Measurements from ENCODE around the gene DTX4.

DTX4 gene

DNA sequence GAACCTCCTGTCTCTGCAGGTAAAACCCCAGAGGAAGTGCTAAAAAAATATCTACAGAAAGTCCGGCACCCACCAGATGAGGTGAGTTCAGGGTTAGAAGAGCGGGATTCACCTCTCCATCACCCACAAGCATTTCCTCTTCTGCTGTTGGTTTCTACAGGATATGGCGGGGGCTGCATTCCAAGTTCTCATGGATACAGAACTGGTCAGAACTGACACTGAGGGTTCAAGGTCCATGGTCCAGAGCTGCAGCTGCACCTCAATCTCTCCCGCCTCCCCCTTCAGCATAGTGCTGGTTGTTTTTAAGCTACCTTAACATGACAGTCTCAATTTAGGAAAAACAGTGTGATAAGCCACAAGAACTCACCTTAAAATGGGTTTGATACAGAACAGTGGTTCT, 19.2 kb downstream of the DTX4 start:
- no peak overlapping the region for H3K9ac ChIP-seq (ENCODE audit: low read length)
- no peaks in the 10 kb centered on the region for H3K36me3 ChIP-seq (ENCODE audit: control insufficient read depth, insufficient read depth, low read length)
- H4K5ac ChIP-seq (ENCODE audit: low read length), result no peak overlapping the region
- no CpG with 5 or more reads among the region's 4 CpGs for WGBS (ENCODE audit: extremely low coverage, insufficient coverage, low lambda C conversion rate)
- no peaks in the 10 kb centered on the region for H3K79me1 ChIP-seq (ENCODE audit: low read length)
- no peak overlapping the region for H3K4me2 ChIP-seq (ENCODE audit: low read length)
- no peak overlapping the region for H3K4ac ChIP-seq (ENCODE audit: low read depth, low read length)
- H3K4me1 ChIP-seq (ENCODE audit: control insufficient read depth, low read depth, low read length), result no peaks in the 10 kb centered on the region
- H3K4me3 ChIP-seq (ENCODE audit: low read length), result no peak overlapping the region
- no peak overlapping the region for H3K56ac ChIP-seq (ENCODE audit: low read length)
- no peak overlapping the region for H3K23ac ChIP-seq (ENCODE audit: low read length)
- H2BK15ac ChIP-seq (replicated peaks; ENCODE audit: low read depth), result no peak overlapping the region
- no peak overlapping the region for H2BK5ac ChIP-seq (ENCODE audit: low read length)
- H3K27ac ChIP-seq (ENCODE audit: low read depth, low read length), result no peak overlapping the region
- no peak overlapping the region for H4K8ac ChIP-seq (ENCODE audit: low read depth, low read length)
- no peaks in the 10 kb centered on the region for H3K27me3 ChIP-seq (ENCODE audit: insufficient read depth, low read length, poor library complexity)
- H3K79me2 ChIP-seq (ENCODE audit: control insufficient read depth, insufficient read depth, low read length), result no peaks in the 10 kb centered on the region
- no peak for DNase-seq
- H2AK5ac ChIP-seq (ENCODE audit: low read length), result no peak overlapping the region
- no peak overlapping the region for H3K18ac ChIP-seq (ENCODE audit: low read length)
- no peak overlapping the region for H2BK120ac ChIP-seq (ENCODE audit: low read depth, low read length)

DNA sequence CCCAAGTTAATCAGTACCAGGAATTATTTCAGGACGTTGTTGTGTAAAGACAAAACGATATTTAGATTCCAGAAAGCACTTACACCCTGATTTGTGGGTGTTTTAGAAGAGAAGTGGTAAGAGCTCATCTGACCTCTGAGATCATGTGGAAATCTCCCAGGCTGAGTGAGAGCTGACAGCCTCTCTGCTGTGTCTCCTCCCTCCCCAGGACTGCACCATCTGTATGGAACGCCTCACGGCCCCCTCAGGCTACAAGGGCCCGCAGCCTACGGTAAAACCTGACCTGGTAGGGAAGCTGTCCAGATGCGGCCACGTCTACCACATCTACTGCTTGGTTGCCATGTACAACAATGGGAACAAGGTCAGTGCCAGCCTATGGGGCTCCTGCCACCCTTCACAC, 20.0 kb downstream of the DTX4 start:
- Histone ChIP-seq H3K18ac (ENCODE audit: low read length) (no peak overlapping the region), H3K27ac (ENCODE audit: low read depth, low read length) (no peak overlapping the region), H3K4me3 (ENCODE audit: low read length) (no peak overlapping the region), H3K27me3 (ENCODE audit: insufficient read depth, low read length, poor library complexity) (no peaks in the 10 kb centered on the region), H3K23ac (ENCODE audit: low read length) (no peak overlapping the region), H3K9ac (ENCODE audit: low read length) (no peak overlapping the region), H2BK5ac (ENCODE audit: low read length) (no peak overlapping the region), H2BK120ac (ENCODE audit: low read depth, low read length) (no peak overlapping the region), H3K4me2 (ENCODE audit: low read length) (no peak overlapping the region), H3K36me3 (ENCODE audit: control insufficient read depth, insufficient read depth, low read length) (no peaks in the 10 kb centered on the region), H4K8ac (ENCODE audit: low read depth, low read length) (no peak overlapping the region), H3K79me1 (ENCODE audit: low read length) (no peaks in the 10 kb centered on the region), H4K5ac (ENCODE audit: low read length) (no peak overlapping the region), H3K4me1 (ENCODE audit: control insufficient read depth, low read depth, low read length) (no peaks in the 10 kb centered on the region), H3K79me2 (ENCODE audit: control insufficient read depth, insufficient read depth, low read length) (no peaks in the 10 kb centered on the region), H3K56ac (ENCODE audit: low read length) (no peak overlapping the region), H2BK15ac (replicated peaks; ENCODE audit: low read depth) (no peak overlapping the region), H3K4ac (ENCODE audit: low read depth, low read length) (no peak overlapping the region), H2AK5ac (ENCODE audit: low read length) (no peak overlapping the region)
- no CpG with 5 or more reads among the region's 8 CpGs for WGBS (ENCODE audit: extremely low coverage, insufficient coverage, low lambda C conversion rate)
- no peak for DNase-seq

DNA sequence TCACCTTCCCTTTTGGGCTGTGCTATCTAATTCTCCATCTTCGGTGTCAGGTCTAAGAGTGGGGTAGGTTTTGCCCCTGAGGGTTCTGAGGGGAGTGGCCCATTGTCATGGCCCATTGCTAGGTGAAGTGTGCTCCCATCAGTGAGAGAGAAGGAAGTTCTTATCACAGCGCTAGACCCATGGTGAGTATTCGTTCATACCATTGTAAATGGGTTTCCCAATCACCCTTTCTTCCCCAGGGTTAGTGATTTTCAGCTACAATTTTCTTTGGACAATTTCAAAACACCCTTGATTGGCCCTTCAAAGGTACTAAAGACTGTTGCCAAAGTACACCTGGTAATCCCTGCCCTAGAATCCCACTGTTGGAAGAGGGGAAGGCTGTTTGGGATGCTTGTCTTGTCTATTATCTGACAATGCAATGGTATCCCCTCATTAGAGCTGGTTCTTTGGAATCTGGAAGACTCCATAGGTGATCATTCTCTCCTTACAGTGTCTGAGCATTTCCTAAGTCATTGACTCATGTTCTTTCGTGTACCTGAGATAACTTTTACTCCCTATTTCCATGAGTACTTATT, 20.6 kb downstream of the DTX4 start:
- H3K56ac ChIP-seq (ENCODE audit: low read length), result no peak overlapping the region
- no peak overlapping the region for H3K23ac ChIP-seq (ENCODE audit: low read length)
- H3K4me2 ChIP-seq (ENCODE audit: low read length), result no peak overlapping the region
- no peak overlapping the region for H2BK5ac ChIP-seq (ENCODE audit: low read length)
- H3K79me2 ChIP-seq (ENCODE audit: control insufficient read depth, insufficient read depth, low read length), result no peaks in the 10 kb centered on the region
- H2AK5ac ChIP-seq (ENCODE audit: low read length), result no peak overlapping the region
- no CpG with 5 or more reads among the region's 4 CpGs for WGBS (ENCODE audit: extremely low coverage, insufficient coverage, low lambda C conversion rate)
- H3K27me3 ChIP-seq (ENCODE audit: insufficient read depth, low read length, poor library complexity), result no peaks in the 10 kb centered on the region
- H4K5ac ChIP-seq (ENCODE audit: low read length), result no peak overlapping the region
- H3K4me1 ChIP-seq (ENCODE audit: control insufficient read depth, low read depth, low read length), result no peaks in the 10 kb centered on the region
- H3K4me3 ChIP-seq (ENCODE audit: low read length), result no peak overlapping the region
- no peak overlapping the region for H2BK120ac ChIP-seq (ENCODE audit: low read depth, low read length)
- peak; percentile 22 for DNase-seq
- H3K36me3 ChIP-seq (ENCODE audit: control insufficient read depth, insufficient read depth, low read length), result no peaks in the 10 kb centered on the region
- no peak overlapping the region for H3K18ac ChIP-seq (ENCODE audit: low read length)
- no peaks in the 10 kb centered on the region for H3K79me1 ChIP-seq (ENCODE audit: low read length)
- H3K4ac ChIP-seq (ENCODE audit: low read depth, low read length), result no peak overlapping the region
- H2BK15ac ChIP-seq (replicated peaks; ENCODE audit: low read depth), result no peak overlapping the region
- H3K9ac ChIP-seq (ENCODE audit: low read length), result no peak overlapping the region
- H4K8ac ChIP-seq (ENCODE audit: low read depth, low read length), result no peak overlapping the region
- no peak overlapping the region for H3K27ac ChIP-seq (ENCODE audit: low read depth, low read length)

DNA sequence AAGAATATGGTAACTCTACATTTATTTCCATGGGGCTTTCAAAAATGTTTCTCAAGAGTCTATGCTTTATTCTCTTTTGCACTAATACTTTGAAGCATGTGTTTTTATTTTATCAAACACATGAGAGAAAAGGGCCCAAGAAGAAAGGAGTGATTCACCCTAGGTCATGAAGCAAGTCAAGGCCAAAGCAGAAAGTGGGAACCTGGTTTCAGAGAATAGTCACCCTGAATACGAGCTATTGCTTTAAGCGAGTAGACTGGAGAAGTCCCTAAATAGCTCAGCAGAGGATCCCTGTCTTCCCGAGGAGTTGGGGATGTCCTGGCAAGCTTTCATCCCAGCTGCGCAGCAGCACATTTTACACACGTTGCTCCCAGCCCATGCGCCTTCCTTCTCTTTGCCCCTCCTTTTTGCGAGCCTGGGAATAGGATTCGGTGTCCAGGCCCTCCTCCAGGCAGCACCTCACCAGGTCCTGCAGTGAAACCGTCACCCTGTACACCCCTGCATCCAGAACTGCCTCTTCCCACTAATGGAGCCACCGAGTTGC, 21.7 kb downstream of the DTX4 start:
- no peaks in the 10 kb centered on the region for H3K4me1 ChIP-seq (ENCODE audit: control insufficient read depth, low read depth, low read length)
- H2BK5ac ChIP-seq (ENCODE audit: low read length), result no peak overlapping the region
- H2BK120ac ChIP-seq (ENCODE audit: low read depth, low read length), result no peak overlapping the region
- no peak overlapping the region for H3K56ac ChIP-seq (ENCODE audit: low read length)
- no peak overlapping the region for H4K5ac ChIP-seq (ENCODE audit: low read length)
- H3K36me3 ChIP-seq (ENCODE audit: control insufficient read depth, insufficient read depth, low read length), result no peaks in the 10 kb centered on the region
- DNase-seq, result no peak
- H3K4me2 ChIP-seq (ENCODE audit: low read length), result no peak overlapping the region
- H2BK15ac ChIP-seq (replicated peaks; ENCODE audit: low read depth), result no peak overlapping the region
- no peaks in the 10 kb centered on the region for H3K79me1 ChIP-seq (ENCODE audit: low read length)
- H3K9ac ChIP-seq (ENCODE audit: low read length), result no peak overlapping the region
- H2AK5ac ChIP-seq (ENCODE audit: low read length), result no peak overlapping the region
- no peaks in the 10 kb centered on the region for H3K27me3 ChIP-seq (ENCODE audit: insufficient read depth, low read length, poor library complexity)
- no peak overlapping the region for H3K23ac ChIP-seq (ENCODE audit: low read length)
- no peak overlapping the region for H4K8ac ChIP-seq (ENCODE audit: low read depth, low read length)
- no peak overlapping the region for H3K4ac ChIP-seq (ENCODE audit: low read depth, low read length)
- no peak overlapping the region for H3K27ac ChIP-seq (ENCODE audit: low read depth, low read length)
- H3K4me3 ChIP-seq (ENCODE audit: low read length), result no peak overlapping the region
- WGBS (ENCODE audit: extremely low coverage, insufficient coverage, low lambda C conversion rate), result no CpG with 5 or more reads among the region's 10 CpGs
- H3K18ac ChIP-seq (ENCODE audit: low read length), result no peak overlapping the region
- H3K79me2 ChIP-seq (ENCODE audit: control insufficient read depth, insufficient read depth, low read length), result no peaks in the 10 kb centered on the region

DNA sequence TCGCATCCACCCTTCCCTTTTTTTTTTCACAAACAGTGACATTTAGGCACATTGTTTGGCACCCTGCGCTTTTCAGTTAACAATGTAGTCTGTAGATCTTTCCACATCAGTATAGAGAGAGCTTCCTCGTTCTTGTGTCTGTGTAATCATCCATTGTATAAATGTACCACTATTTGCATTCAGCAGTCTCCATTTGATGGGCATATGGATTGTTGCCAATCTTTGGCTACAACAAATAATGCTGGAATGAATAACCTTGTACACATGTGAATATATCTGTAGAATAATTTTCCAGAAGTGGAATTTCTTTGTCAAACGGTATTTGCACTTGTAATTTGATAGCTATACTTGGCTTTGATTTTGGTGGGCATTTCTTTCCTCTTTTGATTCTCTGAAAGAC, 23.7 kb downstream of the DTX4 start:
- no peak overlapping the region for H2AK5ac ChIP-seq (ENCODE audit: low read length)
- H3K4me3 ChIP-seq (ENCODE audit: low read length), result no peak overlapping the region
- no peak overlapping the region for H3K18ac ChIP-seq (ENCODE audit: low read length)
- H3K23ac ChIP-seq (ENCODE audit: low read length), result no peak overlapping the region
- H2BK15ac ChIP-seq (replicated peaks; ENCODE audit: low read depth), result no peak overlapping the region
- H3K27ac ChIP-seq (ENCODE audit: low read depth, low read length), result no peak overlapping the region
- no peak overlapping the region for H4K8ac ChIP-seq (ENCODE audit: low read depth, low read length)
- H2BK5ac ChIP-seq (ENCODE audit: low read length), result no peak overlapping the region
- no peak overlapping the region for H3K56ac ChIP-seq (ENCODE audit: low read length)
- no peaks in the 10 kb centered on the region for H3K27me3 ChIP-seq (ENCODE audit: insufficient read depth, low read length, poor library complexity)
- no CpG with 5 or more reads among the region's 4 CpGs for WGBS (ENCODE audit: extremely low coverage, insufficient coverage, low lambda C conversion rate)
- no peaks in the 10 kb centered on the region for H3K79me1 ChIP-seq (ENCODE audit: low read length)
- H4K5ac ChIP-seq (ENCODE audit: low read length), result no peak overlapping the region
- H3K4ac ChIP-seq (ENCODE audit: low read depth, low read length), result no peak overlapping the region
- no peak overlapping the region for H3K4me2 ChIP-seq (ENCODE audit: low read length)
- H2BK120ac ChIP-seq (ENCODE audit: low read depth, low read length), result no peak overlapping the region
- H3K9ac ChIP-seq (ENCODE audit: low read length), result no peak overlapping the region
- no peaks in the 10 kb centered on the region for H3K79me2 ChIP-seq (ENCODE audit: control insufficient read depth, insufficient read depth, low read length)
- no peaks in the 10 kb centered on the region for H3K4me1 ChIP-seq (ENCODE audit: control insufficient read depth, low read depth, low read length)
- no peaks in the 10 kb centered on the region for H3K36me3 ChIP-seq (ENCODE audit: control insufficient read depth, insufficient read depth, low read length)
- DNase-seq, result no peak

DNA sequence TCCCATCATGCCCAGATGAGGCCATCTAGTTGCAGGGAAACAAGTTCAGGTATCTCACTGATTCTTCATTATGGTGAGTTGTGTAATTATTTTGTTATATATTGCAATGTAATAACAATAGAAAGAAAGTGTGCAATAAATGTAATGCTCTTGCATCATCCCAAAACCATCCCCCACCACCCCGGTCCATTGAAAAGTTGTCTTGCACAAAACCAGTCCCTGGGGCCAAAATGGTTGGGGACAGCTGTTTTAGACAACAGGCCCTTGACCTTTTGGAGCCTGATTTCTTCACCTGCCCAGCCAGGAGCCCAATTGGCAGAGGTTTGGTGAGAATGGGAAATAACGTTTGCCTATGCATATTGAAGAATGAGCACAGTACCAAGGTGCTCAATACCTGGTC, 24.8 kb downstream of the DTX4 start:
- Histone ChIP-seq H3K4me1 (ENCODE audit: control insufficient read depth, low read depth, low read length) (no peaks in the 10 kb centered on the region), H3K79me1 (ENCODE audit: low read length) (no peaks in the 10 kb centered on the region), H3K9ac (ENCODE audit: low read length) (no peak overlapping the region), H3K4me2 (ENCODE audit: low read length) (no peak overlapping the region), H4K5ac (ENCODE audit: low read length) (no peak overlapping the region), H3K4ac (ENCODE audit: low read depth, low read length) (no peak overlapping the region), H3K18ac (ENCODE audit: low read length) (no peak overlapping the region), H2BK120ac (ENCODE audit: low read depth, low read length) (no peak overlapping the region), H2BK5ac (ENCODE audit: low read length) (no peak overlapping the region), H3K27ac (ENCODE audit: low read depth, low read length) (no peak overlapping the region), H3K36me3 (ENCODE audit: control insufficient read depth, insufficient read depth, low read length) (no peaks in the 10 kb centered on the region), H3K23ac (ENCODE audit: low read length) (no peak overlapping the region), H4K8ac (ENCODE audit: low read depth, low read length) (no peak overlapping the region), H3K27me3 (ENCODE audit: insufficient read depth, low read length, poor library complexity) (no peaks in the 10 kb centered on the region), H2BK15ac (replicated peaks; ENCODE audit: low read depth) (no peak overlapping the region), H3K79me2 (ENCODE audit: control insufficient read depth, insufficient read depth, low read length) (no peaks in the 10 kb centered on the region), H3K4me3 (ENCODE audit: low read length) (no peak overlapping the region), H3K56ac (ENCODE audit: low read length) (no peak overlapping the region), H2AK5ac (ENCODE audit: low read length) (no peak overlapping the region)
- DNase-seq, result no peak
- WGBS (ENCODE audit: extremely low coverage, insufficient coverage, low lambda C conversion rate), result no CpG with 5 or more reads among the region's 2 CpGs

Data from mesendoderm (in vitro differentiated cells).